Testis (tissue), 2 donors: ENCODE measurements around the gene POU6F2.

Experiments
- CTCF ChIP-seq, 3 experiments: fragments of 450-650 bp in 2 of 3; fragments of 200-600 bp in 1 of 3; sonication (generic) in 1 of 3; IDR thresholded peaks; one replicate each; pipeline ENCODE4 v1.5.1; 2016 to 2019; ENCODE audit warnings: antibody characterized with exemption in 3 of 3, mild to moderate bottlenecking in 2 of 3, moderate library complexity in 1 of 3
- POLR2A ChIP-seq: fragments of 450-650 bp; IDR thresholded peaks from one replicate; pipeline ENCODE4 v1.6.1; 2017; ENCODE audit warnings: antibody characterized with exemption, mild to moderate bottlenecking, moderate library complexity

GRCh38 chr7:39294022-39294421, 316.3 kb downstream of the POU6F2 start:
- TF ChIP-seq CTCF (IDR thresholded peaks at IDR 0.05): no peak
- no peak for TF ChIP-seq POLR2A
